Kidney (tissue), 14 donors: Measurements from ENCODE around the gene MIS12. TPM values are rescaled to one million over a fixed set of nuclear protein-coding genes. Genes with fewer than 3 reads are reported as not detected.

Source experiments
- DNase-seq, 5 donors: peaks; one replicate each; pipeline ENCODE4 v3.0.0-alpha.2; 2013 to 2020
- FAIRE-seq: peaks from 2 replicates; lab custom pipeline; 2012; peaks lifted over from hg19 to GRCh38; lab: Jason Lieb, UNC
- H3K27ac ChIP-seq, 2 donors: one replicate each; pipeline ENCODE4 v1.7.0; 2013; ENCODE audit warnings: low read depth in 2 of 2, low read length in 2 of 2, inconsistent platforms in 1 of 2
- H3K27me3 ChIP-seq: one replicate; pipeline ENCODE4 v1.7.1; 2013; ENCODE audit warnings: low read length, inconsistent platforms; ENCODE audit not compliant: control insufficient read depth, insufficient read depth
- H3K36me3 ChIP-seq, 3 donors: one replicate each; pipeline versions ENCODE4 v1.7.0 to v1.7.1; 2013; ENCODE audit warnings: low read length in 3 of 3, control low read depth in 1 of 3, inconsistent platforms in 1 of 3; ENCODE audit not compliant: insufficient read depth in 3 of 3, control insufficient read depth in 2 of 3
- H3K4me1 ChIP-seq, 3 donors: one replicate each; pipeline versions ENCODE4 v1.7.0 to v1.7.1; 2013; ENCODE audit warnings: low read length in 3 of 3, inconsistent platforms in 1 of 3, low read depth in 1 of 3; ENCODE audit not compliant: control insufficient read depth in 2 of 3, insufficient read depth in 2 of 3
- H3K4me3 ChIP-seq, 3 donors: one replicate each; pipeline versions ENCODE4 v1.7.0 to v1.8.1; 2013; ENCODE audit warnings: low read length in 3 of 3, control low read depth in 1 of 3, inconsistent platforms in 1 of 3
- H3K9ac ChIP-seq, 3 donors: one replicate each; pipeline versions ENCODE4 v1.7.0 to v1.7.1; 2013; ENCODE audit warnings: low read length in 3 of 3, control low read depth in 1 of 3, inconsistent platforms in 1 of 3
- H3K9me3 ChIP-seq, 3 donors: one replicate each; pipeline versions ENCODE4 v1.7.0 to v1.7.1; 2013; ENCODE audit warnings: low read length in 3 of 3, control low read depth in 1 of 3, inconsistent platforms in 1 of 3; ENCODE audit not compliant: control insufficient read depth in 2 of 3, insufficient read depth in 1 of 3
- CTCF ChIP-seq: IDR thresholded peaks from 3 replicates; pipeline ENCODE4 v1.5.1; 2012; ENCODE audit warnings: mild to moderate bottlenecking, moderate library complexity, borderline replicate concordance; ENCODE audit not compliant: insufficient read depth; ENCODE audit errors: extremely low read depth
- intact Hi-C: fragments of 100-400 bp; cut with DNase I; formaldehyde crosslinking; loops from one replicate; pipeline ENCODE4 v1.11.1; 2022
- polyA plus RNA-seq: library from polyadenylated mRNA; stranded (reverse); fragments of 350-450 nt; fragmentation: Illumina TruSeq; extraction: RNeasy Lipid Tissue Mini Kit (QIAGEN cat#74804); gene quantifications from one replicate; pipeline ENCODE4 v1.2.3, GENCODE V29; 2014; ENCODE audit warnings: low read depth, low replicate concordance; ENCODE audit not compliant: insufficient read depth
- total RNA-seq: library from RNA; stranded (reverse); fragmentation: NEBNext Ultra II Directional; extraction: Animal tissue kit (Norgen Biotek cat#: 25700); gene quantifications from one replicate; pipeline ENCODE4 v1.2.1, GENCODE V29; 2021
- donor health status: control.
- donor health status: control.
- donor health status: control.
- donor health status: control.
- donor health status: control.
- donor health status: DM: yes; HTN: yes; CAD: no.
- donor health status: Normal renal cell carcinoma (clear cell type).

MIS12 gene
- total and polyA plus RNA-seq, 2 donors from 2014 or later = 9.6 to 17.4 TPM

GRCh38 chr17:5466295-5466694 is 20.1 kb upstream of the MIS12 start:
- Histone ChIP-seq H3K27me3 (no peaks in the 10 kb centered on the region), H3K9ac (no peak overlapping the region), H3K9me3 (no peaks in the 10 kb centered on the region), H3K4me1 (peaks cover 0 to 8% (median 0%) of the 10 kb centered on the region in 3 donors), H3K4me3 (no peak overlapping the region), H3K36me3 (peaks cover 0 to 2% (median 0%) of the 10 kb centered on the region in 3 donors), H3K27ac (no peak overlapping the region)
- DNase-seq = no peak
- FAIRE-seq = no peak
- intact Hi-C loops = no loop called here
- no peak for TF ChIP-seq CTCF

GRCh38 chr17:5467416-5467815 is 18.9 kb upstream of the MIS12 start:
- H3K4me1 ChIP-seq = peaks cover 0 to 8% (median 0%) of the 10 kb centered on the region in 3 donors
- TF ChIP-seq CTCF = no peak
- H3K27ac ChIP-seq = no peak overlapping the region
- peak in 1 of 5 donors; percentile 3 for DNase-seq
- H3K4me3 ChIP-seq = peak overlapping the region in 2 of 3 donors; percentile 71 to 83
- H3K36me3 ChIP-seq = no peaks in the 10 kb centered on the region
- H3K9me3 ChIP-seq = no peaks in the 10 kb centered on the region
- no peak for FAIRE-seq
- H3K9ac ChIP-seq = peak overlapping the region in 1 of 3 donors; percentile 17
- intact Hi-C loops = no loop called here
- no peaks in the 10 kb centered on the region for H3K27me3 ChIP-seq

- H3K27me3 ChIP-seq = no peaks in the 10 kb centered on the region
- TF ChIP-seq CTCF = no peak
- peaks cover 0 to 8% (median 0%) of the 10 kb centered on the region in 3 donors for H3K4me1 ChIP-seq
- H3K9ac ChIP-seq = peak overlapping the region; percentile 17 to 64 (median 46)
- H3K4me3 ChIP-seq = peak overlapping the region; percentile 60 to 83 (median 71)
- H3K27ac ChIP-seq = no peak overlapping the region
- intact Hi-C loops = no loop called here
- no peak for FAIRE-seq
- H3K9me3 ChIP-seq = no peaks in the 10 kb centered on the region
- no peak for DNase-seq
- peaks cover 0 to 4% (median 0%) of the 10 kb centered on the region in 3 donors for H3K36me3 ChIP-seq
Measured at GRCh38 chr17:5468075-5468473, 18.3 kb upstream of the MIS12 start.

GRCh38 chr17:5472511-5472910 is 13.9 kb upstream of the MIS12 start:
- intact Hi-C loops = no loop called here
- Histone ChIP-seq H3K36me3 (peaks cover 11 to 29% (median 13%) of the 10 kb centered on the region in 3 donors), H3K9me3 (no peaks in the 10 kb centered on the region), H3K27ac (no peak overlapping the region), H3K27me3 (no peaks in the 10 kb centered on the region), H3K4me1 (peaks cover 0 to 5% (median 0%) of the 10 kb centered on the region in 3 donors), H3K4me3 (no peak overlapping the region), H3K9ac (no peak overlapping the region)
- no peak for TF ChIP-seq CTCF
- FAIRE-seq (no peak), DNase-seq (no peak)
